HepG2 (cell line): Measurements from ENCODE around the gene GBP6. TPM values are rescaled to one million over a fixed set of nuclear protein-coding genes. Genes with fewer than 3 reads are reported as not detected.

Source experiments
- CEBPZ ChIP-seq: IDR thresholded peaks from 2 replicates; pipeline ENCODE4 v1.6.1; 2012; ENCODE audit warnings: low read length, improper control_type of control experiment
- ELF3 ChIP-seq: IDR thresholded peaks from 2 replicates; pipeline ENCODE4 v1.6.1; 2016; ENCODE audit warnings: missing genetic modification reagents, missing compliant biosample characterization
- GPN1 ChIP-seq: sonication (generic); formaldehyde crosslinking; IDR thresholded peaks from 2 replicates; pipeline ENCODE4 v1.5.1; 2020; ENCODE audit warnings: missing genetic modification reagents, borderline replicate concordance
- HOXA3 ChIP-seq: sonication (generic); formaldehyde crosslinking; IDR thresholded peaks from 2 replicates; pipeline ENCODE4 v1.5.0; 2020; ENCODE audit warnings: missing genetic modification reagents
- KLF11 ChIP-seq: IDR thresholded peaks from 2 replicates; pipeline ENCODE4 v1.6.1; 2016; ENCODE audit warnings: missing compliant biosample characterization
- MXI1 ChIP-seq: IDR thresholded peaks from 3 replicates; pipeline ENCODE4 v1.6.1; 2012; ENCODE audit warnings: low read depth, low read length, inconsistent platforms, borderline replicate concordance
- NFE2 ChIP-seq: sonication (generic); formaldehyde crosslinking; IDR thresholded peaks from 2 replicates; pipeline ENCODE4 v1.4.0; 2020; ENCODE audit warnings: missing genetic modification reagents
- PRDM15 ChIP-seq: sonication (generic); formaldehyde crosslinking; IDR thresholded peaks from 2 replicates; pipeline ENCODE4 v1.4.0; 2020; ENCODE audit warnings: missing genetic modification reagents
- PREB ChIP-seq: sonication (generic); formaldehyde crosslinking; IDR thresholded peaks from 2 replicates; pipeline ENCODE4 v1.4.0; 2020; ENCODE audit warnings: missing genetic modification reagents
- RBM22 ChIP-seq: fragments of 200-400 bp; formaldehyde crosslinking; optimal IDR thresholded peaks from 2 replicates; pipeline ENCODE3; 2017; ENCODE audit warnings: mild to moderate bottlenecking, low read length, moderate library complexity
- TFDP2 ChIP-seq: sonication (generic); formaldehyde crosslinking; IDR thresholded peaks from 2 replicates; pipeline ENCODE4 v1.4.0; 2020; ENCODE audit warnings: missing genetic modification reagents
- TP53 ChIP-seq: sonication (generic); formaldehyde crosslinking; conservative IDR thresholded peaks from 2 replicates; pipeline ENCODE4 v1.4.0; 2020; ENCODE audit warnings: missing genetic modification reagents
- TSC22D2 ChIP-seq: sonication (generic); formaldehyde crosslinking; IDR thresholded peaks from 2 replicates; pipeline ENCODE4 v1.5.1; 2020; ENCODE audit warnings: missing genetic modification reagents, mild to moderate bottlenecking, borderline replicate concordance
- ZKSCAN5 ChIP-seq: sonication (generic); formaldehyde crosslinking; IDR thresholded peaks from 2 replicates; pipeline ENCODE4 v1.5.1; 2020; ENCODE audit warnings: mild to moderate bottlenecking, missing genetic modification reagents
- ZNF12 ChIP-seq: sonication (generic); formaldehyde crosslinking; IDR thresholded peaks from 2 replicates; pipeline ENCODE4 v1.5.0; 2020; ENCODE audit warnings: missing genetic modification reagents
- ZNF264 ChIP-seq: sonication (generic); formaldehyde crosslinking; IDR thresholded peaks from 2 replicates; pipeline ENCODE4 v1.4.0; 2020; ENCODE audit warnings: missing genetic modification reagents
- ZNF382 ChIP-seq: sonication (generic); formaldehyde crosslinking; IDR thresholded peaks from 2 replicates; pipeline ENCODE4 v1.5.0; 2020; ENCODE audit warnings: missing genetic modification reagents, mild to moderate bottlenecking, borderline replicate concordance
- ZNF644 ChIP-seq: IDR thresholded peaks from 2 replicates; pipeline ENCODE4 v1.6.1; 2016; ENCODE audit warnings: low read depth
- ZNF674 ChIP-seq: sonication (generic); formaldehyde crosslinking; IDR thresholded peaks from 2 replicates; pipeline ENCODE4 v1.5.0; 2020; ENCODE audit warnings: low read depth, mild to moderate bottlenecking, missing genetic modification reagents
- ZNF747 ChIP-seq: sonication (generic); formaldehyde crosslinking; IDR thresholded peaks from 2 replicates; pipeline ENCODE4 v1.8.1; 2023; ENCODE audit warnings: missing genetic modification reagents, mild to moderate bottlenecking, borderline replicate concordance
- polyA plus RNA-seq, 8 experiments: library from polyadenylated mRNA; depleted of rRNA in 3 of 8; stranded (reverse) in 7 of 8; unstranded in 1 of 8; fragments of >200 nt; fragmentation: Illumina TruSeq in 4 of 8; extraction: Trizol in 4 of 8; gene quantifications; 2 replicates each; pipeline versions ENCODE4 v1.2.1 to v1.2.3, GENCODE V29; 2011 to 2016; ENCODE audit warnings: low read depth in 4 of 8, missing spikeins in 1 of 8, mixed read lengths in 1 of 8; ENCODE audit not compliant: insufficient read depth in 1 of 8
- total RNA-seq, 5 experiments: library from RNA; depleted of rRNA; stranded (reverse); fragments of >200 nt; fragmentation: Illumina TruSeq; extraction: Trizol; gene quantifications; 2 replicates each; pipeline ENCODE4 v1.2.3, GENCODE V29; 2016; ENCODE audit warnings: low read depth in 1 of 5
- TF ChIP-seq, protein P1 (sequence below): sonication (generic); formaldehyde crosslinking; IDR thresholded peaks from 2 replicates; pipeline ENCODE4 v1.4.0; 2020; ENCODE audit warnings: low read depth, mild to moderate bottlenecking, missing genetic modification reagents

GBP6 gene
- total and polyA plus RNA-seq, 2 of the 13 experiments (the other 11 are each of a cell fraction or from before 2014, with no cell fraction given) = not detected

GRCh38 chr1:89356658-89357400 lies 7.0 kb upstream of the GBP6 start (continued):
- TF ChIP-seq ZNF12 (CRISPR knock-in tag) = 0 out of 2 replicates have a peak, but pooled peaks have one; percentile 40
- no peak for TF ChIP-seq TP53 (CRISPR knock-in tag)
- no peak for TF ChIP-seq TSC22D2 (CRISPR knock-in tag)
- TF ChIP-seq, protein P1, sequence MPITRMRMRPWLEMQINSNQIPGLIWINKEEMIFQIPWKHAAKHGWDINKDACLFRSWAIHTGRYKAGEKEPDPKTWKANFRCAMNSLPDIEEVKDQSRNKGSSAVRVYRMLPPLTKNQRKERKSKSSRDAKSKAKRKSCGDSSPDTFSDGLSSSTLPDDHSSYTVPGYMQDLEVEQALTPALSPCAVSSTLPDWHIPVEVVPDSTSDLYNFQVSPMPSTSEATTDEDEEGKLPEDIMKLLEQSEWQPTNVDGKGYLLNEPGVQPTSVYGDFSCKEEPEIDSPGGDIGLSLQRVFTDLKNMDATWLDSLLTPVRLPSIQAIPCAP (CRISPR knock-in tag) = no peak
- no peak for TF ChIP-seq HOXA3 (CRISPR knock-in tag)
- TF ChIP-seq NFE2 (CRISPR knock-in tag) = no peak
- no peak for TF ChIP-seq ZKSCAN5 (CRISPR knock-in tag)
- TF ChIP-seq TFDP2 (CRISPR knock-in tag) = no peak
- TF ChIP-seq PREB (CRISPR knock-in tag) = no peak
- no peak for TF ChIP-seq ZNF644 (CRISPR knock-in tag)
- TF ChIP-seq ZNF674 = no peak
- no peak for TF ChIP-seq ZNF382
- TF ChIP-seq RBM22 = no peak
- no peak for TF ChIP-seq MXI1
- TF ChIP-seq CEBPZ = no peak
- no peak for TF ChIP-seq KLF11 (CRISPR knock-in tag)
- no peak for TF ChIP-seq PRDM15 (CRISPR knock-in tag)
- TF ChIP-seq ZNF264 (CRISPR knock-in tag) = peak; percentile 29; the same call in 1 of the 2 replicates
- TF ChIP-seq ELF3 (CRISPR knock-in tag) = no peak
- TF ChIP-seq GPN1 (CRISPR knock-in tag) = no peak
- TF ChIP-seq ZNF747 = no peak
